Spleen (tissue), 11 donors: ENCODE data around the gene PIM3. TPM values are rescaled to one million over a fixed set of nuclear protein-coding genes. Genes with fewer than 3 reads are reported as not detected.

Experiments
- DNase-seq: peaks from one replicate; pipeline ENCODE4 v3.0.0-alpha.2; 2020
- H3K27ac ChIP-seq, 8 donors: fragments of 200-600 bp; sonication (generic) in 7 of 8; 1 replicate in 4 of 8; 2 replicates in 4 of 8; pipeline versions ENCODE4 v1.5.0 to v1.8.0; 2016 to 2021; ENCODE audit warnings: inconsistent platforms in 4 of 8, mild to moderate bottlenecking in 4 of 8, moderate library complexity in 1 of 8
- H3K27me3 ChIP-seq, 7 donors: fragments of 200-600 bp; sonication (generic) in 6 of 7; replicated peaks in 1 of 7; 1 replicate in 4 of 7; 2 replicates in 3 of 7; pipeline versions ENCODE4 v1.5.0 to v1.8.0; 2016 to 2021; ENCODE audit warnings: inconsistent platforms in 3 of 7, mild to moderate bottlenecking in 1 of 7
- H3K36me3 ChIP-seq, 6 donors: fragments of 200-600 bp; sonication (generic) in 5 of 6; 1 replicate in 4 of 6; 2 replicates in 2 of 6; pipeline versions ENCODE4 v1.5.0 to v1.8.0; 2016 to 2021; ENCODE audit warnings: inconsistent platforms in 2 of 6
- H3K4me1 ChIP-seq, 6 donors: fragments of 200-600 bp; sonication (generic) in 5 of 6; 1 replicate in 3 of 6; 2 replicates in 3 of 6; pipeline versions ENCODE4 v1.5.0 to v1.8.0; 2016 to 2021; ENCODE audit warnings: inconsistent platforms in 3 of 6
- H3K4me3 ChIP-seq, 8 donors: fragments of 200-600 bp; sonication (generic) in 7 of 8; 1 replicate in 4 of 8; 2 replicates in 4 of 8; pipeline versions ENCODE4 v1.5.0 to v1.8.0; 2016 to 2021; ENCODE audit warnings: inconsistent platforms in 4 of 8, mild to moderate bottlenecking in 4 of 8, moderate library complexity in 2 of 8
- H3K9me3 ChIP-seq, 8 donors: fragments of 200-600 bp; sonication (generic) in 7 of 8; 1 replicate in 4 of 8; 2 replicates in 4 of 8; pipeline versions ENCODE4 v1.5.0 to v1.8.0; 2016 to 2021; ENCODE audit warnings: inconsistent platforms in 4 of 8
- POLR2A ChIP-seq, 3 donors: fragments of 450-650 bp; IDR thresholded peaks; one replicate each; pipeline ENCODE4 v1.5.1; 2017; ENCODE audit warnings: antibody characterized with exemption in 3 of 3, mild to moderate bottlenecking in 1 of 3
- POLR2AphosphoS5 ChIP-seq, 3 donors: sonication (generic); formaldehyde crosslinking; IDR thresholded peaks; one replicate each; pipeline ENCODE4 v1.5.1; 2017; ENCODE audit warnings: antibody characterized with exemption in 3 of 3
- WGBS, 5 donors: extraction: QIAGEN DNeasy Blood & Tissue Kit in 3 of 5; methylation state at CpG; one replicate each; pipeline versions ENCODE4 v1.1.5 to v1.1.7; 2013 to 2018; 5-methylcytosine and 5-hydroxymethylcytosine counted together
- intact Hi-C: fragments of 100-400 bp; cut with DNase I; formaldehyde crosslinking; loops from one replicate; pipeline ENCODE4 v1.15.0; 2023; ENCODE audit warnings: low total_unique reads
- polyA plus RNA-seq, 3 donors: library from polyadenylated mRNA; stranded (reverse); fragments of 200-250 nt; gene quantifications; one replicate each; pipeline ENCODE4 v1.2.1, GENCODE V29; 2013
- total RNA-seq, 7 donors: library from RNA; depleted of rRNA in 3 of 7; stranded (reverse); fragments of >200 nt in 3 of 7; fragmentation: NEBNext Ultra II Directional in 4 of 7; extraction: Animal tissue kit (Norgen Biotek cat#: 25700) in 4 of 7; gene quantifications; one replicate each; pipeline versions ENCODE4 v1.1.0 to v1.2.1, GENCODE V29; 2016 to 2021
- TF ChIP-seq, protein P1 (sequence below), 11 experiments: fragments of 200-600 bp in 7 of 11; fragments of 450-650 bp in 4 of 11; sonication (generic) in 4 of 11; IDR thresholded peaks in 8 of 11; conservative IDR thresholded peaks in 3 of 11; 1 replicate in 7 of 11; 2 replicates in 4 of 11; pipeline versions ENCODE4 v1.4.0 to v1.8.0; 2016 to 2021; ENCODE audit warnings: antibody characterized with exemption in 11 of 11, inconsistent platforms in 4 of 11, mild to moderate bottlenecking in 1 of 11
- donor health status: healthy with polysubstance abuse.
- donor health status: DM: no; HTN: no; CAD: no; lungs with moderate emphysema.
- donor health status: DM: no; HTN: no; CAD: no.
- donor health status: Bipolar disorder and iron deficiency.
- donor health status: healthy.
- donor health status: DM: no; HTN: no; CAD: no.
- donor health status: DM: yes; HTN: yes; CAD: no.

Gene PIM3
- total and polyA plus RNA-seq, 10 donors: 49.5 to 134 (median 93.6) TPM

DNA sequence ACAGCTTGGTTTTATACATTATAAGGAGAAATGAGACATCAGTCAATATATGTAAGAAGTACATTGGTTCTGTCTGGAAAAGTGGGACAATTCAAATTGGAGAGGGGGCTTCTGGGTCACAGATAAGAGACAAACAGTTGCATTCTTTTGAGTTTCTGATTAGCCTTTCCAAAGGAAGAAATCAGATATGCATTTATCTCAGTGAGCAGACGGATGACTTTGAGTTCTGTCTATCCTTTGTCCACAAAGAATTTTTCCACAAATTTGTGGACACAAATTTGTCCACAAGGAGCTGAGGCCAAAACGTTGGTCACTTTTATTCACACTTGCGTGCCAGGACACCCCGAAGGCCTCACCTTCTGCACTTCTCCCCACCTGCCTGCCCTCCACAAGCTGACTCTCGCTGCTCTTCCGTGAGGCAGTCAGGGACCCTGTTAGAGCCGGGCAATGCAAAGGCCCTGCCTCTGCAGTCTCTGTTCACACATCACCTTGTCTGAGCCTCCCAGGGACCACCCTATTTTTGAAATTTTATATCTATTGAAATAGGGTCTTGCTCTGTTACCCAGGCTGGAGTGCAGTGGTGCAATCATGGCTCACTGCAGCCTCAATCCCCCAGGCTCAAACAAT is 31.4 kb downstream of the PIM3 start:
- no peak for DNase-seq
- H3K4me1 ChIP-seq: peaks cover 4 to 16% (median 10%) of the 10 kb centered on the region in 6 donors
- H3K27me3 ChIP-seq: no peaks in the 10 kb centered on the region
- H3K9me3 ChIP-seq: peaks cover 0 to 22% (median 15%) of the 10 kb centered on the region in 8 donors
- 85 to 91% (median 88%) methylated on average over 7 of the region's 7 CpGs for WGBS, 5 donors
- no peak overlapping the region for H3K4me3 ChIP-seq
- H3K36me3 ChIP-seq: no peaks in the 10 kb centered on the region
- intact Hi-C loops: loop anchor here (5.0 kb wide), 1 partner anchor 60 kb away; no protein-coding TSS in a partner anchor
- TF ChIP-seq POLR2AphosphoS5 (IDR thresholded peaks at IDR 0.05): no peak
- TF ChIP-seq POLR2A (IDR thresholded peaks at IDR 0.05): no peak
- TF ChIP-seq, protein P1, sequence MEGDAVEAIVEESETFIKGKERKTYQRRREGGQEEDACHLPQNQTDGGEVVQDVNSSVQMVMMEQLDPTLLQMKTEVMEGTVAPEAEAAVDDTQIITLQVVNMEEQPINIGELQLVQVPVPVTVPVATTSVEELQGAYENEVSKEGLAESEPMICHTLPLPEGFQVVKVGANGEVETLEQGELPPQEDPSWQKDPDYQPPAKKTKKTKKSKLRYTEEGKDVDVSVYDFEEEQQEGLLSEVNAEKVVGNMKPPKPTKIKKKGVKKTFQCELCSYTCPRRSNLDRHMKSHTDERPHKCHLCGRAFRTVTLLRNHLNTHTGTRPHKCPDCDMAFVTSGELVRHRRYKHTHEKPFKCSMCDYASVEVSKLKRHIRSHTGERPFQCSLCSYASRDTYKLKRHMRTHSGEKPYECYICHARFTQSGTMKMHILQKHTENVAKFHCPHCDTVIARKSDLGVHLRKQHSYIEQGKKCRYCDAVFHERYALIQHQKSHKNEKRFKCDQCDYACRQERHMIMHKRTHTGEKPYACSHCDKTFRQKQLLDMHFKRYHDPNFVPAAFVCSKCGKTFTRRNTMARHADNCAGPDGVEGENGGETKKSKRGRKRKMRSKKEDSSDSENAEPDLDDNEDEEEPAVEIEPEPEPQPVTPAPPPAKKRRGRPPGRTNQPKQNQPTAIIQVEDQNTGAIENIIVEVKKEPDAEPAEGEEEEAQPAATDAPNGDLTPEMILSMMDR (IDR thresholded peaks at IDR 0.05 in 8 of 11, conservative IDR thresholded peaks at IDR 0.05 in 3 of 11): no peak
- no peak overlapping the region for H3K27ac ChIP-seq

DNA sequence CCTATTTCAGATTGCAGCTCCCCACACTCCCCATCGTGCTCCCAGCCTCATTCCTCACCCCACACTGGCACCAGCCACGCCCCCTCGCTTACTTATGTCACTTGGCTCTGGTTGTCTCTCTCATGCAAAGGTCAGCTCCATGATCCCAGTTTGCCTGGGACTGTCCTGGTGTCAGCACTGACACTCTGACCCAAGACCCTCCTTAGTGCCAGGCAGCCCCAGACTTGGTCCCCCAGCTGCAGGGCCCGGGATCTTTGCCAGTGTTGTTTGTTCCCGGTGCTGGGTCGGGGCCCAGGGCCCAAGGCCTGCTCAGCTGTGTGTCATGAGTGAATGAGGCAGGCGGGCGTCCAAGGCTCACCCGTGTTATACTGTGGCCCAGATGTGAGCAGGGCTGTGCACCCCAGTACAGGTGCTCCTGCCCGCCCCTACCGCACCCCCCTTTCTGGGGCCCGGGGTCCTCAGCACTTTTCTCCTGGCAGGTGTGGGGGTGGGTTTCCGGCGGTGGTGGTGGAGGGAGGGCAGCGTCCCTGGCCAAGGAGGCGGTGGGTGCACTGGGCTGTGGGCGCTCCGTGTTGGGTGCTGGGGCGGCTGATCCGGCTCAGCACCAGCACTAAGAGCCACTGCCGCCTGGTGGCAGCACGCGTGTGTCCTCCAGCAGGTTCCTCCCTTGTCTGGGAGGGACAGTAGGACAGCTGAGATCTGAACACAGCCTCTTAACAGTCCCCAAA is 32.5 kb downstream of the PIM3 start:
- H3K27ac ChIP-seq: no peak overlapping the region
- no peak overlapping the region for H3K4me3 ChIP-seq
- H3K4me1 ChIP-seq: peaks cover 4 to 20% (median 10%) of the 10 kb centered on the region in 6 donors
- TF ChIP-seq POLR2AphosphoS5 (IDR thresholded peaks at IDR 0.05) (peak; percentile 49 to 73 (median 50)), POLR2A (IDR thresholded peaks at IDR 0.05) (no peak)
- TF ChIP-seq, protein P1 (IDR thresholded peaks at IDR 0.05 in 8 of 11, conservative IDR thresholded peaks at IDR 0.05 in 3 of 11): peak; percentile 73 to 93 (median 85)
- H3K9me3 ChIP-seq: peaks cover 0 to 22% (median 15%) of the 10 kb centered on the region in 8 donors
- 29 to 68% (median 36%) methylated on average over 5 to 23 of the region's 23 CpGs for WGBS, 5 donors
- intact Hi-C loops: loop anchor here (5.0 kb wide), 1 partner anchor 61 kb away; no protein-coding TSS in a partner anchor
- no peaks in the 10 kb centered on the region for H3K27me3 ChIP-seq
- peak; percentile 94 for DNase-seq
- no peaks in the 10 kb centered on the region for H3K36me3 ChIP-seq

- H3K27me3 ChIP-seq: peaks cover 0 to 2% (median 0%) of the 10 kb centered on the region in 7 donors
- TF ChIP-seq, protein P1 (IDR thresholded peaks at IDR 0.05 in 8 of 11, conservative IDR thresholded peaks at IDR 0.05 in 3 of 11): peak in 5 of 11 experiments; percentile 3 to 48 (median 19)
- TF ChIP-seq POLR2A (IDR thresholded peaks at IDR 0.05) (no peak), POLR2AphosphoS5 (IDR thresholded peaks at IDR 0.05) (no peak)
- H3K4me1 ChIP-seq: peaks cover 4 to 20% (median 10%) of the 10 kb centered on the region in 6 donors
- WGBS, 5 donors: 55 to 80% (median 78%) methylated on average over 2 to 11 of the region's 11 CpGs
- intact Hi-C loops: loop anchor here (5.0 kb wide), 1 partner anchor 62 kb away; no protein-coding TSS in a partner anchor
- DNase-seq: no peak
- H3K36me3 ChIP-seq: no peaks in the 10 kb centered on the region
- no peak overlapping the region for H3K4me3 ChIP-seq
- no peak overlapping the region for H3K27ac ChIP-seq
- peaks cover 0 to 22% (median 15%) of the 10 kb centered on the region in 8 donors for H3K9me3 ChIP-seq
These were observed 33.2 kb downstream of the PIM3 start for GRCh38 chr22:49993649-49994360.
